Measurements from ENCODE around the gene OGFOD3.
"Not testable (repeated sequence)": the region's sequence is repeated elsewhere in the genome, so short reads cannot be mapped to it uniquely, and the experiment has no call there.

The OGFOD3 gene

DNA sequence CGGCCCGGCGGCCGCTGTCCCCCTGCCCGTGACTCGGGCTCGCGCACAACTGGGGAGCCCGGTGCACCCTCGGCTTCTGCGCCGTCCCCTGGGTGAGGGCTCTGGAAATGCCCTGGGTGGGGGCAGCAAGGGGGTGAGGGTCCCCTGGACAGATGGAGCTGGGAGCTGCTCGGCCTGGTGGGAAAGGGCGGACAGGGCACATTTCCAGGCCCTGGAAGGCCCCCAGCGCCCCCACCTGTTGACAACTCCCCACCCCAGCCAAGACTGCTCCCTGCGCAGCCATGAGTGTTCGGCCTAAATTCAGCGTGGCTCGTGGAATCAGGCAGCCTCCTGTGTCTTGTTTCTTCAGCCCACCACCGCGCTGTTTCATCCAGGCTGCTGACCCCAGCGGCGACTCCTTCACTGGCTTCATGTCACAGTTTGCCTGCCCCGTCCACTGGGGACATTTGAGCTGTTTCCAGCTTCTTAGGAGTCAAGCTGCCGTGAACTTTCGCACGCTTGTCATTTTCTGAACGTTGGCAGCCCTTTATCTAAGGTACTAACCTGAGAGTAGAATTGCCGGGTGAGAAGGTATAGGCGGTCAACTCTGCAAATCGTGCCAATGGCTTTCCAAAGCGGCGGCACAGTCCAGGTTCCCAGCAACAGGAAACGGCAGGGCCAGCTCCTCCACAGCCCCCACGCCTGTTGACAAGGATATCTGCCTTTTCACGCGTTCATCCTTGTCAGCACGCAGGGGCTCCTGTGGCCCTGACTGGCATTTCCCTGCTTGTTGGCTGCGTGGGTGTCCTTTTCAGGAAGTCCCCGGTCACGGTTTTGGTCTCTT lies 45.9 kb downstream of the OGFOD3 start:
- DNase-seq = no peak

- no peak for DNase-seq
These were observed 46.8 kb downstream of the OGFOD3 start, which contains the start of gene UTS2R for GRCh38 chr17:82371333-82372248. UTS2R (plus strand) TSS chr17:82371765; CDS start chr17:82374325, 2,560 bp downstream.

DNA sequence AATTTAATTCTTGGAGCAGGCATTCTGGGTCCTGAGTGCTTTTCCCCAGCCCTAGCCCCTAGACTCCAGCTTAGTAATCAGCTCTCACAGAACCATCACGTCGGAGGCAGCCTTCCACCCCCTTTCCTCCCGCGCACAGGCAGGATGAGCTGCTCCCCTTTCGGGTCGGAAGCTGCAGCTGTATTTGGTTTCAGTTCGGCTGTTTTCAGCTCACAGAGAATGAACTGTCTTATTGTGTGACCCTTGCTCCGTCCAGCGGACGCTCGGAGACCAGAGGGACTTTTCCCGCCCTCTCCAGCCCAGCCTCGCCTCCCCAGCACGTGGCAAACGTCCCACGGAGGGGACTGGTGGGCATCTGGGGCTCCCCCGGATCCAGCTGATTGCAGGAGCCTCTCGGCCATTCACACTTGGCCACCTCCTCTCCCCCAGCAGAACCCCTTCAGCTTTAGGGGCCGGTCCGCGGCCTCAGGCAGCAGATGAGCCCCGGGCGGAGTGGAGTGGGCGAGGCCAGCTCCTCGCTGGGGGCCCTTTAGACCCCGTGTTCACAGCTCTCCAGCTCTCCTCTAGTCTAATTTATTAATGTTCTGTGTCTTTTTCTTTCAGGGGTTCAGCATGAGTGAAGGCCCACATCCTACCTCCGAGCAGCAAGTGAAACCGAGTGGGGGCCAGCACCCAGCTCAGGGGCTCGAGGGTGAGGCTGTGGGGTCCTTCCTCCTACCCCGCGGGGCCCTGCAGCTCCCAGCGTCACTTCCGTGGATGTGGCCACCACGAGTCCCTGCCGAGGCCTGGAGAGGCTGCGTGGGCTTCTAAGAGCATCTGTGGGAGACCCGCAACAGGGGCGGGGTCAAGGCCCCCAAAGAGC lies 47.7 kb downstream of the OGFOD3 start:
- peak; percentile 15 for DNase-seq

GRCh38 chr17:82369211-82369610 lies 49.2 kb downstream of the OGFOD3 start:
- DNase-seq = no peak

DNA sequence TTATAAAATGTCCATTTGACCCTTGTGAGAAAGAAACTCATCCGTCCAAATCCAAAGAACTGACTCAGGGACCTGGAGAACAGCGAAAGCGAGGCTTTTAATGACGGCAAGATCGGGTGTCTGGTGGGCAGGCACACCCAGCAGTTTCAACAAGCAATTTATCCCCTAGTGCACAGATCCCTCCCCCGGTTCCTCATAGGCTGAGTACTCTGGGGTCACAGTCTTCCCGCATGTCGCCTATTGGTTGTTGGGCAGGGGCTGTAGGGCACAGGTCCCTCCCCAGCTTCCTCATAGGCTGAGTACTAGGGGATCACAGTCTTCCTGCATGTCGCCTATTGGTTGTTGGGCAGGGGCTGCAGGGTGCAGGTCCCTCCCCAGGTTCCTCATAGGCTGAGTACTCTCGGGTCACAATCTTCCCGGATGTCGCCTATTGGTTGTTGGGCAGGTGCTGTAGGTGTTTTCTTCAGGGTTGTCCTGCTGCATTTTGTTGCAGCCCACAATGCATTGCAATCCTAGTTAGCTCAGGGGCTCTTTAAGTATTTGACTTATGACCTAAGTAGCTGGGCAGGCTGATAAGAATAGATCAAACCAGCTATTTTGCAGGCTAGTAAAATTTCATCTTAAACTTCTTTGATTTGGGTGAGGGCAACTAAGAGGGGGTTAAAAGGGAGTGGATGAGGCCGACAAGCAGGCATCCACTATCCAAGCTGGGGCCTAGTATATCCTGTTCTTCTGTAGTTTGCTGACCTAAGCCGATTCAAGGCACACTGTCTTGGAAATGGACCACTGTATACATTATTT lies 50.5 kb downstream of the OGFOD3 start:
- no peak for DNase-seq

GRCh38 chr17:82366749-82367148 lies 51.6 kb downstream of the OGFOD3 start:
- no peak for DNase-seq

GRCh38 chr17:82365606-82366295 lies 52.6 kb downstream of the OGFOD3 start:
- DNase-seq = no peak

DNA sequence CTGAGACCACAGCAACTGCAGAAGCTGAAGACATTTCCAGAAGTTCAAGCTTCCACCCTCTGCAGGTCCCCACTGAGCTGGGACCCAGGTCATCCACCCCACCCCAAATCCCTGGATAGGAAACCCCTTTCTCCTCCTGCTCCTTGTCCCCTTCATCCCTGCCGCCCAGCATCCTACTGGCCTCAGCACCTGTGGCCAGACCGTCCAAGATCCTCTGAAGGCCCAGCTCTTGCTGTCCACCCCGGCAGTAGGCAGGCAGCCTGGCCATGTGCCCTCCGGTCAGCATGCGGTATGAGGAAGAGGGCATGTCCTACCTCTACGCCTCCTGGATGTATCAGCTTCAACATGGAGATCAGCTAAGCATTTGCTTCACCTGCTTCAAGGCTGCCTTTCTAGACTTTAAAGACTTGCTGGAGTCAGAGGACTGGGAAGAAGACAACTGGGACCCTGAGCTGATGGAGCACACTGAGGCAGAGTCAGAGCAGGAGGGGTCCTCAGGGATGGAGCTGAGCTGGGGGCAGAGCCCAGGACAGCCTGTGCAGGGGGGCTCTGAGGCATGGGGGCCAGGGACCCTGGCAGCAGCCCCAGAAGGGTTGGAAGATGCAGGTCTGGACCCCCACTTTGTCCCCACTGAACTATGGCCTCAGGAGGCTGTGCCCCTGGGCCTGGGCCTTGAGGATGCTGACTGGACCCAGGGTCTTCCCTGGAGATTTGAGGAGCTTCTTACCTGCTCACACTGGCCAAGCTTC lies 56.3 kb downstream of the OGFOD3 start:
- no peak for DNase-seq

GRCh38 chr17:82359451-82360074 lies 58.8 kb downstream of the OGFOD3 start:
- not testable (repeated sequence) for DNase-seq

GRCh38 chr17:82358465-82359350 lies 59.7 kb downstream of the OGFOD3 start, which contains the start of gene TEX19:
TEX19 (plus strand) TSS chr17:82359247; CDS start chr17:82362151, 2,904 bp downstream.
- peak; percentile 7 for DNase-seq

DNA sequence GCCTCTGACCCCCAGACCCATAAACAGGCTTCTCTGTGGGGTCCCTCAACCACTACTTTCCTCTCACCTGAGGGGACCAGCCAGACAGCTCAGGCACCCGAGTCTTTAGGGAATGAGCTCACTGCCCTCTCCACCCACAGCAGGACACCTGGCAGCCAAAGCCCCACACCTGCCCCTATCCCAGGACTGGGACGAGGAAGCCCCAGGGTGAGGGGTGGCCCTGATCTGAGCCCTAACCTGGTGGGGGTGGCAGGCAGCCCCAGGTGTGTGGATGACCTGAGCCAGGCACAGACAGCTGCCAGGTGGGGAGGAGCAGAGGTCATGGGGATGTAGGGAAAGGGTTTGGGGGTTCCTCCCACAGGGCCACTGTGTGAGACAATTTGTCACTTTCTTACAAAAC lies 61.0 kb downstream of the OGFOD3 start:
- DNase-seq = no peak

DNA sequence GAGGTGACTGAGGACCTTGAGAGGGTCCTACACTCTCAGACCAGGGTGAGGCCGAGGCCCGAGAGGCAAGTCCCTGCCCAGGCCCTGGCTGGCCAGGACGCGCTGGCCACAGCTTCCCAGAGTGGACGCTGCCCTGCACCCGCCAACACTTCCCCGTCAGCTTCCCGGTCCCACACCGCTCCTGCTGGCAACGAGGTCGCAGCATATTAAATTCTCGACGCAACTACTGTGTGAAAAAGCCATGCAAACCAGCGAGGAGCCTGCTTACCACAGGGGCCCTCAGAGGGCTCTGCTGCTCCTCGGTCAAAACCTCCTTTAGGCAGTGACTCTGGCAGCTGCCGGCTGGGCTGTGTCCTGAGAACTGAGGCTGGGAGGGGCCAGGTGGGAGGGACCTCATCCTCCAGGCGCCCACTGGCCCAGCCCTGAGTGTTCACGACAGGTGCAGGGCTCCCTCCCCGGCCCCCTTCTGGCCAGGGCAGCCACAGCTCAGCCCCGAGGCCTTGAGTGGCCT lies 61.5 kb downstream of the OGFOD3 start:
- no peak for DNase-seq

DNA sequence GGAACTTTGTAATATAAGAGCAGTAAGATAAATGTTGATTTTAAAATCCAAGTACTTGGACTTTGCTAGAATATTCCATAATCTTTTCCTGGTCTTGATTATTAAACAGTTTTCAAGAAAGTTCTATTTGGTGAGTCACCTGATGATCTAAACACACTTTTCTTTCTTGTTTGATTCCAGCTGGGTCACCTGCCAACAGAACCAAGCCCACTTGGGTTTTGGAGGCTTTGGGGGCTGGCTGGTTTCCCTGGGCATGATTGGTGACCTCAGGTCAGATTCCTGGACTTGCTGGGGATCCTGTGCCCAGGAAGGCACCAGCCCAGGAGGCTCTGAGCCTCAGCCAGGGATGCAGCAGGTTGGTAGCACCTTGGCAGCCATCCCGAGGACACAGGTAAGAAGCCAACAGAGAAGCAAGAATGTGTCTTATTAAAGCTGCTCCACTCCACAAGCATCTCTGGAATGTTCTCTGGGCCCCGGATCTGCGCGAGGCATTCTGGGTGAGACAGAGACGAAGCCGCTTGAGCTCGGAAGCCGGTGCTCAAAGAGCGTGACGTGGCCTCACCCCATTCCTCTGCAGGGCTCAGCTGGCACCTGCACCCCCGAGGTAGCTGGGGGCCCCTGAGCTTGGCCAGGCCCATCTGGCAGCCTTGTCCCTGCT lies 62.5 kb downstream of the OGFOD3 start:
- no peak for DNase-seq

DNA sequence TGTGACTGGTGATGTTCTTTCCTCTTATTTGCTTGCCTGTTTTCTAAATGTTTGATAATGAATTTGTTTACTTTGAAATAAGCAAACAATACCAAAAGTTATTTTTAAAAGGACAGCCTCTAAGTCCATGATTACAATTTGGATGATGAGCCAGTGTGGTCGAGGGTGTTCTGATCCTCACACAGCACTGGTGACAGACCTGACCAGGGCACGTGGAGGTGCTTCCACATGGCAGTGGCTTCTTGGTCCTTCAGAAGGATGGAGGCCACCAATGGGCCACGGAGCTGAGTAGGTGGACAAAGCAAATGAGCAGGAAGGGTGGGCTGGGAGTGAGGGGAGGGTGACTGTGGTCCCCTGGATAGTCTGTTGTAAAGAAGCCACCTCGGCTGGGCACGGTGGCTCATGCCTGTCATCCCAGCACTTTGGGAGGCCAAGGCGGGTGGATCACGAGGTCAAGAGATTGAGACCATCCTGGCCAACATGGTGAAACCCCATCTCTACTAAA lies 63.5 kb downstream of the OGFOD3 start:
- DNase-seq = no peak

GRCh38 chr17:82353484-82353883 lies 64.9 kb downstream of the OGFOD3 start:
- DNase-seq = no peak

DNA sequence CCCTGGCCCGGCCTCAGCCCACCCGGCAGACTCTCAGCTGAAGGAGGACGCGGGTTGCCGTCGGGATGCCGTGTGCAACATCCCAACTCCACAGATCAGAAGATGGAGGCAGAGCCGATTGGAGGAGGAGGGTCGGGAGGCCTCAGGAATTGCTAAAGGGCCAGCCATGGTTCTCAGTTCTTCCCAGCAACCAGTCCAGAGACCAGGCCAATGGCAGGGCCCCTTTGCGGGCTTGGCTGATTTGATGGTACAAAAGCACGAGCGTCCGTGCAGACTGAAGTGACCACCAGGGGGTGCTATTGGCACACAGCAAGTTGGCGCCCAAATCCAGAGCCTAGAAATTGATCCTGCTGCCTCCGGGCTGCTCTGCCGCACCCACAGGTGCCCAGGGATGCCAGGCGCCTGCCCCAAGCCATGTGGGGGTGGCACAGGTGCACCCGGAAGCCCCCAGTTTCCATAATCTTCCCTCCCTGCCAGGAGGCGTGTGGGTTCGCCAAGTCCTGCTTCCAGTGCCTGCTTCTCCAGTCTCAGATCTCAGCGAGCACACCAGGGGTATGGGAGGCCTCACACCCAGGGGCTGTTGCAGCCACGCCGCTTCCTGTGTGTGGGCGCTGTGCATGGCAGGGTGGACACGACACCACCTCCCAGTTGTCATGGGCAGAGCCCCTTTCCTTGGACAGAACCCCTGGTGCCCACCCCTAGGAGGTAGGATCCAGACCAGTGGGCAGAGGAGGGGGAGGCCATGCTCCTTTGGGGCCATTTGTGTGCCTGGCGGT lies 66.5 kb downstream of the OGFOD3 start:
- peak; percentile 84 for DNase-seq

- no peak for DNase-seq
These were observed 67.1 kb downstream of the OGFOD3 start for GRCh38 chr17:82351254-82351712.
